Esophagus muscularis mucosa (tissue), 2 donors: ENCODE data around the gene CTDP1.

ENCODE experiments used
- EP300 ChIP-seq: sonication (generic); formaldehyde crosslinking; IDR thresholded peaks from one replicate; pipeline ENCODE4 v1.6.1; 2017; ENCODE audit warnings: antibody characterized with exemption
- POLR2A ChIP-seq: fragments of 450-650 bp; IDR thresholded peaks from one replicate; pipeline ENCODE4 v1.6.1; 2017; ENCODE audit warnings: antibody characterized with exemption, moderate library complexity, mild to moderate bottlenecking, low read depth

DNA sequence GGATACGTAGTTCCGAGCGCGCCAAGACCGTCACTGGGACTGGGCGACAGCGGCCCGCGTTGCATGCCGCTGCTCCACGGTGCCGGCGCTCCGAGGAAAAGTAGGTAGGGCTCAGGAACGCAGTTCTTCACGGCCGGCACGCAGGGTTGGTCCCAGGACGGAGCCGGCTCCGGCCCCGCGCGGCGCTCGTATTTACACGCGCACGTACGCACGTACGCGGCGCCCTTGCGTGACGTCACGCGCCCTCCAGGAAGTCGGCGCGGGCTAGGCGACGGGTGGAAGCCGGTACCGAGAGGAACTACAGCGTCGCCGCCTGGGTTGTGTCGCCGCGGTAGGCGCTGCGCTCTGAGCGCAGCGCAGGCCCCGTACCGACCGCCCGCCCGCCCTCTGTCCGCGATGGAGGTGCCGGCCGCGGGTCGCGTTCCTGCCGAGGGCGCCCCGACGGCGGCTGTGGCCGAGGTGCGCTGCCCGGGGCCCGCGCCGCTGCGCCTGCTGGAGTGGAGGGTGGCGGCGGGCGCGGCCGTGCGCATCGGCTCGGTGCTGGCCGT is at the start of gene CTDP1:
- TF ChIP-seq POLR2A: peak; percentile 45
- peak; percentile 8 for TF ChIP-seq EP300
